HepG2 (cell line): ENCODE data around the gene NBL1. TPM values are rescaled to one million over a fixed set of nuclear protein-coding genes. Genes with fewer than 3 reads are reported as not detected.

Experiments used
- CBX1 ChIP-seq: IDR thresholded peaks from one replicate; pipeline ENCODE4 v1.6.1; 2016; ENCODE audit warnings: antibody characterized with exemption, low read depth
- DMTF1 ChIP-seq: sonication (generic); formaldehyde crosslinking; IDR thresholded peaks from 2 replicates; pipeline ENCODE4 v1.4.0; 2020; ENCODE audit warnings: mild to moderate bottlenecking, missing genetic modification reagents
- IRF2 ChIP-seq: IDR thresholded peaks from 2 replicates; pipeline ENCODE4 v1.6.1; 2018; ENCODE audit warnings: missing genetic modification reagents, missing compliant biosample characterization
- PHF5A ChIP-seq: IDR thresholded peaks from one replicate; pipeline ENCODE4 v1.6.1; 2018; ENCODE audit warnings: low read depth, missing genetic modification reagents; ENCODE audit not compliant: unreplicated experiment
- PHF8 ChIP-seq: sonication (generic); formaldehyde crosslinking; IDR thresholded peaks from 2 replicates; pipeline ENCODE4 v1.5.0; 2020; ENCODE audit warnings: missing genetic modification reagents
- POLR2G ChIP-seq: fragments of 200-400 bp; formaldehyde crosslinking; IDR thresholded peaks from 2 replicates; pipeline ENCODE4 v1.6.1; 2018; ENCODE audit warnings: mild to moderate bottlenecking, low read depth, low read length, moderate library complexity
- RFXAP ChIP-seq: sonication (generic); formaldehyde crosslinking; IDR thresholded peaks from 2 replicates; pipeline ENCODE4 v1.4.0; 2020; ENCODE audit warnings: missing genetic modification reagents, borderline replicate concordance
- RORA ChIP-seq: sonication (generic); formaldehyde crosslinking; IDR thresholded peaks from 2 replicates; pipeline ENCODE4 v1.5.0; 2020; ENCODE audit warnings: mild to moderate bottlenecking, missing genetic modification reagents, moderate library complexity
- SAFB2 ChIP-seq: sonication (generic); formaldehyde crosslinking; IDR thresholded peaks from 2 replicates; pipeline ENCODE4 v1.5.1; 2020; ENCODE audit warnings: missing genetic modification reagents, low read depth, mild to moderate bottlenecking, borderline replicate concordance
- ZFP41 ChIP-seq: sonication (generic); formaldehyde crosslinking; IDR thresholded peaks from 2 replicates; pipeline ENCODE4 v1.4.0; 2020; ENCODE audit warnings: mild to moderate bottlenecking, missing genetic modification reagents, borderline replicate concordance
- ZNF3 ChIP-seq: IDR thresholded peaks from 2 replicates; pipeline ENCODE4 v1.7.0; 2017; ENCODE audit warnings: inconsistent platforms
- ZNF431 ChIP-seq: sonication (generic); formaldehyde crosslinking; IDR thresholded peaks from 2 replicates; pipeline ENCODE4 v1.9.0; 2022; ENCODE audit warnings: missing genetic modification reagents, low read depth, mild to moderate bottlenecking, borderline replicate concordance
- ZNF788 ChIP-seq: sonication (generic); formaldehyde crosslinking; IDR thresholded peaks from 2 replicates; pipeline ENCODE4 v1.5.0; 2020; ENCODE audit warnings: mild to moderate bottlenecking, missing genetic modification reagents, borderline replicate concordance
- polyA plus RNA-seq, 8 experiments: library from polyadenylated mRNA; depleted of rRNA in 3 of 8; stranded (reverse) in 7 of 8; unstranded in 1 of 8; fragments of >200 nt; fragmentation: Illumina TruSeq in 4 of 8; extraction: Trizol in 4 of 8; gene quantifications; 2 replicates each; pipeline versions ENCODE4 v1.2.1 to v1.2.3, GENCODE V29; 2011 to 2016; ENCODE audit warnings: low read depth in 4 of 8, missing spikeins in 1 of 8, mixed read lengths in 1 of 8; ENCODE audit not compliant: insufficient read depth in 1 of 8
- total RNA-seq, 5 experiments: library from RNA; depleted of rRNA; stranded (reverse); fragments of >200 nt; fragmentation: Illumina TruSeq; extraction: Trizol; gene quantifications; 2 replicates each; pipeline ENCODE4 v1.2.3, GENCODE V29; 2016; ENCODE audit warnings: low read depth in 1 of 5
- TF ChIP-seq, protein P1 (sequence below): sonication (generic); formaldehyde crosslinking; IDR thresholded peaks from 2 replicates; pipeline ENCODE4 v1.4.0; 2020; ENCODE audit warnings: missing genetic modification reagents
- TF ChIP-seq, protein P2 (sequence below): sonication (generic); formaldehyde crosslinking; IDR thresholded peaks from 2 replicates; pipeline ENCODE4 v1.9.0; 2021; ENCODE audit warnings: missing genetic modification reagents, mild to moderate bottlenecking, borderline replicate concordance
- TF ChIP-seq, protein P3 (sequence below): sonication (generic); formaldehyde crosslinking; conservative IDR thresholded peaks from 2 replicates; pipeline ENCODE4 v1.4.0; 2020; ENCODE audit warnings: mild to moderate bottlenecking, missing genetic modification reagents, moderate library complexity
- TF ChIP-seq, protein P4 (sequence below): sonication (generic); formaldehyde crosslinking; IDR thresholded peaks from 2 replicates; pipeline ENCODE4 v1.4.0; 2020; ENCODE audit warnings: missing genetic modification reagents

NBL1 gene
- total and polyA plus RNA-seq, 2 of the 13 experiments (the other 11 are each of a cell fraction or from before 2014, with no cell fraction given) = 2.7 to 13.8 TPM

GRCh38 chr1:19596714-19597495 is 47.2 kb upstream of the NBL1 start (continued):
- TF ChIP-seq, protein P1, sequence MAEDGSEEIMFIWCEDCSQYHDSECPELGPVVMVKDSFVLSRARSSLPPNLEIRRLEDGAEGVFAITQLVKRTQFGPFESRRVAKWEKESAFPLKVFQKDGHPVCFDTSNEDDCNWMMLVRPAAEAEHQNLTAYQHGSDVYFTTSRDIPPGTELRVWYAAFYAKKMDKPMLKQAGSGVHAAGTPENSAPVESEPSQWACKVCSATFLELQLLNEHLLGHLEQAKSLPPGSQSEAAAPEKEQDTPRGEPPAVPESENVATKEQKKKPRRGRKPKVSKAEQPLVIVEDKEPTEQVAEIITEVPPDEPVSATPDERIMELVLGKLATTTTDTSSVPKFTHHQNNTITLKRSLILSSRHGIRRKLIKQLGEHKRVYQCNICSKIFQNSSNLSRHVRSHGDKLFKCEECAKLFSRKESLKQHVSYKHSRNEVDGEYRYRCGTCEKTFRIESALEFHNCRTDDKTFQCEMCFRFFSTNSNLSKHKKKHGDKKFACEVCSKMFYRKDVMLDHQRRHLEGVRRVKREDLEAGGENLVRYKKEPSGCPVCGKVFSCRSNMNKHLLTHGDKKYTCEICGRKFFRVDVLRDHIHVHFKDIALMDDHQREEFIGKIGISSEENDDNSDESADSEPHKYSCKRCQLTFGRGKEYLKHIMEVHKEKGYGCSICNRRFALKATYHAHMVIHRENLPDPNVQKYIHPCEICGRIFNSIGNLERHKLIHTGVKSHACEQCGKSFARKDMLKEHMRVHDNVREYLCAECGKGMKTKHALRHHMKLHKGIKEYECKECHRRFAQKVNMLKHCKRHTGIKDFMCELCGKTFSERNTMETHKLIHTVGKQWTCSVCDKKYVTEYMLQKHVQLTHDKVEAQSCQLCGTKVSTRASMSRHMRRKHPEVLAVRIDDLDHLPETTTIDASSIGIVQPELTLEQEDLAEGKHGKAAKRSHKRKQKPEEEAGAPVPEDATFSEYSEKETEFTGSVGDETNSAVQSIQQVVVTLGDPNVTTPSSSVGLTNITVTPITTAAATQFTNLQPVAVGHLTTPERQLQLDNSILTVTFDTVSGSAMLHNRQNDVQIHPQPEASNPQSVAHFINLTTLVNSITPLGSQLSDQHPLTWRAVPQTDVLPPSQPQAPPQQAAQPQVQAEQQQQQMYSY (CRISPR knock-in tag) = no peak; the same call in 1 of the 2 replicates
- TF ChIP-seq ZNF431 (CRISPR knock-in tag) (no peak), CBX1 (no peak), PHF5A (CRISPR knock-in tag) (no peak), ZFP41 (no peak), ZNF3 (no peak), PHF8 (CRISPR knock-in tag) (peak; percentile 90), RORA (CRISPR knock-in tag) (no peak), POLR2G (peak; percentile 90), IRF2 (CRISPR knock-in tag) (peak; percentile 59), RFXAP (0 out of 2 replicates have a peak, but pooled peaks have one; percentile 51), ZNF788 (peak; percentile 57; the same call in 1 of the 2 replicates), SAFB2 (no peak; the same call in 1 of the 2 replicates), DMTF1 (CRISPR knock-in tag) (no peak)
- TF ChIP-seq, protein P2, sequence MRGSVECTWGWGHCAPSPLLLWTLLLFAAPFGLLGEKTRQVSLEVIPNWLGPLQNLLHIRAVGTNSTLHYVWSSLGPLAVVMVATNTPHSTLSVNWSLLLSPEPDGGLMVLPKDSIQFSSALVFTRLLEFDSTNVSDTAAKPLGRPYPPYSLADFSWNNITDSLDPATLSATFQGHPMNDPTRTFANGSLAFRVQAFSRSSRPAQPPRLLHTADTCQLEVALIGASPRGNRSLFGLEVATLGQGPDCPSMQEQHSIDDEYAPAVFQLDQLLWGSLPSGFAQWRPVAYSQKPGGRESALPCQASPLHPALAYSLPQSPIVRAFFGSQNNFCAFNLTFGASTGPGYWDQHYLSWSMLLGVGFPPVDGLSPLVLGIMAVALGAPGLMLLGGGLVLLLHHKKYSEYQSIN (CRISPR knock-in tag) = no peak
- TF ChIP-seq, protein P3, sequence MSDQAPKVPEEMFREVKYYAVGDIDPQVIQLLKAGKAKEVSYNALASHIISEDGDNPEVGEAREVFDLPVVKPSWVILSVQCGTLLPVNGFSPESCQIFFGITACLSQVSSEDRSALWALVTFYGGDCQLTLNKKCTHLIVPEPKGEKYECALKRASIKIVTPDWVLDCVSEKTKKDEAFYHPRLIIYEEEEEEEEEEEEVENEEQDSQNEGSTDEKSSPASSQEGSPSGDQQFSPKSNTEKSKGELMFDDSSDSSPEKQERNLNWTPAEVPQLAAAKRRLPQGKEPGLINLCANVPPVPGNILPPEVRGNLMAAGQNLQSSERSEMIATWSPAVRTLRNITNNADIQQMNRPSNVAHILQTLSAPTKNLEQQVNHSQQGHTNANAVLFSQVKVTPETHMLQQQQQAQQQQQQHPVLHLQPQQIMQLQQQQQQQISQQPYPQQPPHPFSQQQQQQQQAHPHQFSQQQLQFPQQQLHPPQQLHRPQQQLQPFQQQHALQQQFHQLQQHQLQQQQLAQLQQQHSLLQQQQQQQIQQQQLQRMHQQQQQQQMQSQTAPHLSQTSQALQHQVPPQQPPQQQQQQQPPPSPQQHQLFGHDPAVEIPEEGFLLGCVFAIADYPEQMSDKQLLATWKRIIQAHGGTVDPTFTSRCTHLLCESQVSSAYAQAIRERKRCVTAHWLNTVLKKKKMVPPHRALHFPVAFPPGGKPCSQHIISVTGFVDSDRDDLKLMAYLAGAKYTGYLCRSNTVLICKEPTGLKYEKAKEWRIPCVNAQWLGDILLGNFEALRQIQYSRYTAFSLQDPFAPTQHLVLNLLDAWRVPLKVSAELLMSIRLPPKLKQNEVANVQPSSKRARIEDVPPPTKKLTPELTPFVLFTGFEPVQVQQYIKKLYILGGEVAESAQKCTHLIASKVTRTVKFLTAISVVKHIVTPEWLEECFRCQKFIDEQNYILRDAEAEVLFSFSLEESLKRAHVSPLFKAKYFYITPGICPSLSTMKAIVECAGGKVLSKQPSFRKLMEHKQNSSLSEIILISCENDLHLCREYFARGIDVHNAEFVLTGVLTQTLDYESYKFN = peak; percentile 66
- TF ChIP-seq, protein P4, sequence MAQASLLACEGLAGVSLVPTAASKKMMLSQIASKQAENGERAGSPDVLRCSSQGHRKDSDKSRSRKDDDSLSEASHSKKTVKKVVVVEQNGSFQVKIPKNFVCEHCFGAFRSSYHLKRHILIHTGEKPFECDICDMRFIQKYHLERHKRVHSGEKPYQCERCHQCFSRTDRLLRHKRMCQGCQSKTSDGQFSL (CRISPR knock-in tag) = no peak
